GM18868 (cell line): ENCODE data around the gene PTPN14.
"Not testable (repeated sequence)": the region's sequence is repeated elsewhere in the genome, so short reads cannot be mapped to it uniquely, and the experiment has no call there.

ENCODE experiments used
- ATAC-seq: cut with Tn5 transposase; IDR thresholded peaks from one replicate; pipeline ENCODE4 v1.9.1; 2021; ENCODE audit warnings: mild to moderate bottlenecking, moderate library complexity; ENCODE audit not compliant: unreplicated experiment

Gene PTPN14

GRCh38 chr1:214481983-214482634 lies 69.3 kb downstream of the PTPN14 start:
- ATAC-seq, result not testable (repeated sequence)

- no peak for ATAC-seq
Measured at GRCh38 chr1:214476986-214477870, 74.2 kb downstream of the PTPN14 start.

GRCh38 chr1:214476229-214476985 lies 75.0 kb downstream of the PTPN14 start:
- ATAC-seq, result no peak

GRCh38 chr1:214475746-214476145 lies 75.7 kb downstream of the PTPN14 start:
- no peak for ATAC-seq

- ATAC-seq, result no peak
Measured at GRCh38 chr1:214475331-214475730, 76.1 kb downstream of the PTPN14 start.

GRCh38 chr1:214474467-214474866 lies 76.9 kb downstream of the PTPN14 start:
- ATAC-seq, result no peak

- no peak for ATAC-seq
Measured at GRCh38 chr1:214473862-214474261, 77.5 kb downstream of the PTPN14 start.

GRCh38 chr1:214473387-214473786 lies 78.0 kb downstream of the PTPN14 start:
- ATAC-seq, result no peak

GRCh38 chr1:214472364-214472763 lies 79.0 kb downstream of the PTPN14 start:
- ATAC-seq, result no peak

- ATAC-seq, result no peak
Measured at GRCh38 chr1:214471458-214471857, 79.9 kb downstream of the PTPN14 start.

- ATAC-seq, result no peak
Measured at GRCh38 chr1:214470132-214470531, 81.3 kb downstream of the PTPN14 start.

GRCh38 chr1:214469290-214469689 lies 82.1 kb downstream of the PTPN14 start:
- no peak for ATAC-seq

GRCh38 chr1:214467078-214467585 lies 84.3 kb downstream of the PTPN14 start:
- no peak for ATAC-seq

- no peak for ATAC-seq
Measured at GRCh38 chr1:214466403-214467077, 84.9 kb downstream of the PTPN14 start.

GRCh38 chr1:214464445-214465287 lies 86.7 kb downstream of the PTPN14 start:
- no peak for ATAC-seq

GRCh38 chr1:214463596-214463995 lies 87.8 kb downstream of the PTPN14 start:
- ATAC-seq, result no peak

GRCh38 chr1:214462882-214463281 lies 88.5 kb downstream of the PTPN14 start:
- no peak for ATAC-seq

- ATAC-seq, result no peak
Measured at GRCh38 chr1:214461305-214461704, 90.1 kb downstream of the PTPN14 start.

- no peak for ATAC-seq
Measured at GRCh38 chr1:214460304-214460916, 91.0 kb downstream of the PTPN14 start.
